Measurements from ENCODE around the gene RNF215.

RNF215 gene

DNA sequence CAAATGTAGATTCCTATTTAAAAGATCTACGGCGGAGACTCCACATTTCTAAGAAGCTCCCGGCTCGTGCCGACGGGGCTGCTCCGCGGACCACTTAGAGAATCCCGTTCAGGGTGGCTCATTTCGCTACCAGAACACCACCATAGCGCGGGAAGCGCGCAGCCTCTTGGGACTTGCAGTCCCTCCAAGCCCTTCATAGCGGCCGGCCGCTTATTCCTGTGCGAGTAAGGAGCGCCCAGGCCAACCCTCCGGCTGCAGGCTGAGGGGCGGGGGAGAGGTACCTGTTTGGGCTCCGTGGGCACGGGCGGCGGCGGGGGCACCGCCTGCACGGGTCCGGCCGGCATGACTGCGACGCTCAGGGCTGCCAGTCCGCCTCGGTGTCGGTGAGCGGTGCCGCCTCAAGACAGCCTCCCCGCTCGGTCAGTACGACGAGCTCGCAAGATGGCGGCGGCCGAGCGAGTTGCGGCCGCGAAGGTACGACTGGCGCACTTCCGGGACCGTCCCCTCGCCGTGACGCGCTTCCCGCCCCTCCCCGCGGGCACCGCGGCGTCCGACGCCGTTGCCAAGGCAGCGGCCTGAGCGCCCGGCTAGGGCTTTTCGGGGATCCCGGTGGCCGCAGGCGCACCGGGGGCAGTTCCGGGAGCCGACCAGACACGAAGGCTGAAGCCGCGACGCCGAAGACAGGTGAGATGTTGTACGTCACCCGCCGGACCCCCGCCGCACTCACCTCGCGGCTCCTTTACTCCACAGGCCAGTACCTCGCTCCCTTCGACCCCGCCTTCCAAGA is 30.6 kb downstream of the RNF215 start, which contains the start of the genes CCDC157 and SF3A1:
CCDC157 (plus strand) TSS at position 559 of the 787 bp plus-strand sequence. CDS start 8,994 bp downstream, outside the sequence.
SF3A1 (minus strand) TSS at position 446 of the 787 bp plus-strand sequence; CDS start at position 344, 102 bp downstream.
- DNase-seq (ENCODE audit: insufficient read length, low spot score) (peak; percentile 95), FAIRE-seq (peak; percentile 99)
- TF ChIP-seq POU2F2 (IDR thresholded peaks at IDR 0.05; ENCODE audit: low read depth, low read length) (peak; percentile 61; the same call in 1 of the 2 replicates), TAF1 (IDR thresholded peaks at IDR 0.05; ENCODE audit: low read depth, low read length) (peak; percentile 81; the same call in 1 of the 2 replicates), POLR2AphosphoS5 (IDR thresholded peaks at IDR 0.05; ENCODE audit: low read depth, low read length) (peak; percentile 97), SPI1 (IDR thresholded peaks at IDR 0.05; ENCODE audit: low read depth, low read length) (no peak), POLR2A (IDR thresholded peaks at IDR 0.05; ENCODE audit: low read depth, low read length) (peak; percentile 93), PAX5 (IDR thresholded peaks at IDR 0.05; ENCODE audit: insufficient read depth, low read length, severe bottlenecking) (no peak)

DNA sequence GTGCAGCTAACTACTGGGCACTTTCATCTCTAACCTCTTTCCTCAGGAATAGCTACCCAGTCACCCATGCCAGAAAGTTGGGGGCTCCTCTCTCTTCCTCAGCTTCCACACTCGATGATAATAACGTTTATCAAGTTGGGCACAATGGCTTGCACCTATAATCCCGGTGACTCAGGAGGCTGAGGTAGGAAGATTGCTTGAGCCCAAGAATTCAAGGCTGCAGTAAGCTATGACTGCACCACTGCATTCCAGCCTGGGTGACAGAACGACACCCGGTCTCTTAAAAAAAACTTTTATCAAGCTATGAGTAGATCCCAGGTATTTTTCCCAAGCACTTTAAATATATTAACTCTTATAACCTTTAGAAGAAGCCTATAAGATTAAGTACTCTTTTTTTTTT is 32.6 kb downstream of the RNF215 start:
- FAIRE-seq (no peak), DNase-seq (ENCODE audit: insufficient read length, low spot score) (no peak)
- no peak for TF ChIP-seq POU2F2 (IDR thresholded peaks at IDR 0.05; ENCODE audit: low read depth, low read length)
- TF ChIP-seq PAX5 (IDR thresholded peaks at IDR 0.05; ENCODE audit: insufficient read depth, low read length, severe bottlenecking) = no peak
- no peak for TF ChIP-seq SPI1 (IDR thresholded peaks at IDR 0.05; ENCODE audit: low read depth, low read length)
- TF ChIP-seq TAF1 (IDR thresholded peaks at IDR 0.05; ENCODE audit: low read depth, low read length) = no peak
- TF ChIP-seq POLR2AphosphoS5 (IDR thresholded peaks at IDR 0.05; ENCODE audit: low read depth, low read length) = no peak
- no peak for TF ChIP-seq POLR2A (IDR thresholded peaks at IDR 0.05; ENCODE audit: low read depth, low read length)

DNA sequence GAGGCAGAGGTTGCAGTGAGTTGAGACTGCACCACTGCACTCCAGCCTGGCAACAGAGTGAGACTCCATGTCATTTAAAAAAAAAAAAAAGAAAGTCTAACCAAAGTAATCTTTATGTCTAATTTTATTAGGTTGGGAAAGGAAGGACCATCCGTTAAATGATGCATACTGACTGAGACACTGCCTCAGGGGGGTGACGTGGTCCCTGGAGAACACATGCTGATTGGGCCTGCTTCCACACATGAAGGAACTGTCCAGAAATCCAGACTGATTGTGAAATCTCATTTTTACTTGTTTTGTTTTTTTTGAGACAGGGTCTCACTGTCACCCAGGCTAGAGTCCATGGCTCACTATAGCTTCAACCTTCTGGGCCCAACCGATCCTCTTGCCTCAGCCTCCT is 36.0 kb downstream of the RNF215 start:
- no peak for DNase-seq (ENCODE audit: insufficient read length, low spot score)
- FAIRE-seq = no peak
- TF ChIP-seq SPI1 (IDR thresholded peaks at IDR 0.05; ENCODE audit: low read depth, low read length) = no peak
- TF ChIP-seq POLR2A (IDR thresholded peaks at IDR 0.05; ENCODE audit: low read depth, low read length) = no peak
- TF ChIP-seq POLR2AphosphoS5 (IDR thresholded peaks at IDR 0.05; ENCODE audit: low read depth, low read length) = no peak
- no peak for TF ChIP-seq POU2F2 (IDR thresholded peaks at IDR 0.05; ENCODE audit: low read depth, low read length)
- no peak for TF ChIP-seq PAX5 (IDR thresholded peaks at IDR 0.05; ENCODE audit: insufficient read depth, low read length, severe bottlenecking)
- no peak for TF ChIP-seq TAF1 (IDR thresholded peaks at IDR 0.05; ENCODE audit: low read depth, low read length)

DNA sequence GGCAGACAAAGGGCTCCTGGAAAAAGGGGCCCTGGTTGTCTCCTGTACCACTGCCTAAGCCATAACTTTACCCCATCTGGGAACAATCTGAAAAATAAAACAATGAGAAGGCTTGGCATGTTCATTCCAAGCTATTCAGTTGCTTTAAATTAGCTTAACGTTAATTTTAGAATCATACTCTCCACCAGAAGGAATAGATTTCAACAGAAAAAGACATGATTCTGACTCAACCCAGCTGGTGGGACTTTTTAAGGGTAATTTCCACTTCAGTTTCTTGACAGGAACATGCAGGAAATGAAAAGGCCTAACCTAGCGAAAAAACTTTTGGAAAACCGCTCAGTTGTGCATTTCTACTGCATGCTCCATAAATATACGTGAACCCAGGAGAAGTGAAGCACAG is 38.4 kb downstream of the RNF215 start:
- no peak for DNase-seq (ENCODE audit: insufficient read length, low spot score)
- TF ChIP-seq PAX5 (IDR thresholded peaks at IDR 0.05; ENCODE audit: insufficient read depth, low read length, severe bottlenecking) (no peak), SPI1 (IDR thresholded peaks at IDR 0.05; ENCODE audit: low read depth, low read length) (no peak), POLR2A (IDR thresholded peaks at IDR 0.05; ENCODE audit: low read depth, low read length) (no peak), POLR2AphosphoS5 (IDR thresholded peaks at IDR 0.05; ENCODE audit: low read depth, low read length) (no peak), TAF1 (IDR thresholded peaks at IDR 0.05; ENCODE audit: low read depth, low read length) (no peak), POU2F2 (IDR thresholded peaks at IDR 0.05; ENCODE audit: low read depth, low read length) (no peak)
- FAIRE-seq = no peak

DNA sequence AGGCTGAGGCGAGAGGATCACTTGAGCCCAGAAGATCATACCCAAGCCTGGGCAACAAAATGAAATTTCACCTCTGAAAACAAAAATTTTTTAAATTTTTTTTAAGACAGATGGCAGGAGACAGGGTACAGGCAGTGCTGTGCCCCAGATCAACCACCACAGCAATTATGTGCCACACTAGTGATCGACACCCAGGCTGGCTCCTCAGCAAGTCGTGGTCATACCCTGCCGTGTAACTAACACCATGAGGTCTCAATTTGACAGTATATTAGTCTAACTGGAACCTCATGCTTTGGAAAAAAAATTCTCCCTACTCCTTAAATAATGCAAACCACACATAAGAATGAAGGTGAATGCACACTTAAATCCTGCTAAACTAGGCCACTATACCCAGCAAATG is 38.8 kb downstream of the RNF215 start:
- DNase-seq (ENCODE audit: insufficient read length, low spot score) (no peak), FAIRE-seq (peak; percentile 50)
- TF ChIP-seq POLR2AphosphoS5 (IDR thresholded peaks at IDR 0.05; ENCODE audit: low read depth, low read length) = no peak
- no peak for TF ChIP-seq SPI1 (IDR thresholded peaks at IDR 0.05; ENCODE audit: low read depth, low read length)
- TF ChIP-seq POU2F2 (IDR thresholded peaks at IDR 0.05; ENCODE audit: low read depth, low read length) = no peak
- no peak for TF ChIP-seq PAX5 (IDR thresholded peaks at IDR 0.05; ENCODE audit: insufficient read depth, low read length, severe bottlenecking)
- TF ChIP-seq TAF1 (IDR thresholded peaks at IDR 0.05; ENCODE audit: low read depth, low read length) = no peak

DNA sequence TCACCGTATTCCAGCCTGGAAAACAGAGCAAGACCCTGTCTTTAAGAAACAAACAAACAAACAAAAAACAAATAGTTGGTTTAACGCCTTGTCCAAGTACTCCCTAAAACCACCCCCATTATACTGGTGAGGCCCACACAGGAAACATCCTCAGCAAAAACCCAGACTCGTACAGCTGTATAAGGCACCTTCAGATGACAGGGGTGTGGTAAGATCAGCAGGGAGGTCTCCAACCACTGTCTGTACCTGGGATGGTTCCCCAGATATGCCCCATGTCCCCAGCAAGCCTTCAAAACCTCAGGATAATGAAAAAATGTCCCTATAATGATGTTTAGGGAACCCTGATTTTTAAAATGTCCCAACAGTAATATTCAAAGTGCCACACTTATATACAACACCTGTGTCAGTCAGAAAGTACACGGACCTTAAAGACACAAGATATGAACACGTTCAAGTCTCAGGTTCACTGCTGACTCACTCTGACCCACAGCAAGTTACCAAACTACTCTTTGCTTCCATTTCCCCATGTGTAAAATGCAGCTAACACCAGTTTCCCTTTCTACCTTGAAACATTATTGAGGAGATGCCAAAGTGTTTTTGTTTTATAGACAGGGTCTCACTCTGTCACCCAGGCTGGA is 39.8 kb downstream of the RNF215 start:
- FAIRE-seq (peak; percentile 45), DNase-seq (ENCODE audit: insufficient read length, low spot score) (no peak)
- no peak for TF ChIP-seq POLR2AphosphoS5 (IDR thresholded peaks at IDR 0.05; ENCODE audit: low read depth, low read length)
- TF ChIP-seq TAF1 (IDR thresholded peaks at IDR 0.05; ENCODE audit: low read depth, low read length) = no peak
- no peak for TF ChIP-seq PAX5 (IDR thresholded peaks at IDR 0.05; ENCODE audit: insufficient read depth, low read length, severe bottlenecking)
- no peak for TF ChIP-seq POU2F2 (IDR thresholded peaks at IDR 0.05; ENCODE audit: low read depth, low read length)
- TF ChIP-seq SPI1 (IDR thresholded peaks at IDR 0.05; ENCODE audit: low read depth, low read length) = no peak
- no peak for TF ChIP-seq POLR2A (IDR thresholded peaks at IDR 0.05; ENCODE audit: low read depth, low read length)

DNA sequence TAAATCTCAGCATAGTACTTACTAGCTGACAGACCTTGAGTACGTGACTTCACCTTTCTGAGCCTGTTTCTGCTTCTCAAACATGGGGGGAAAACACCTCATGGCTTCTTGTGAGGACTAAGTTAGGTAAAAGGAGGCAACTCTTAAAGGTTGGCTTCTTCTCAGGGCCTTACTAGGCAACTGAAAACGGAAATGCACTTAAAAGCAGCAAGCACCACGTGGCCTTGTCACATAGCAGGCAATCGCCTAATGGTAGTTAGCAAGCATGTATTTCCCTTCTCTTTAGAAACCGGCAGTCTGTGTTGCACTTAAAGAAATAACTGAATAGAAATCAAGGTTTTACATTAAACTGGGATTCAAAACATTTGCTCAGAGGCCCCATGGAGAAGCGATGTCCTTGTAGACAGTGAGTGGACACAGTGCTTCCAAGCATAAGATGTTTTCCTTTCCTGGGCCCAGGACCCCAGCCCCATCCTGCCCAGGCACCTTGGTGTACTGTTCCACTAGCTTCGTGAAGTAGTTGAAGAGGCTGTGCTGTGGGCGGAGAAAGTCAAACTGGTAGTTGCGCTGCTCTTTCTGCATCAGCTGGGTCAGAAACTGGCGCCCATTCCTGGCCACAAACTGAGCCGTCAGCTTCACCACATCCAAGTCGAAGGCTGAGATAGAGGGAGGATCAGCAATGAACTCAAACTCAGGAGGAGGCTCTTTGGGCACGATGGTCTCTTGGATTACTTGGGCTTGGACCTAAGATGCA is 42.6 kb downstream of the RNF215 start:
- TF ChIP-seq POLR2A (IDR thresholded peaks at IDR 0.05; ENCODE audit: low read depth, low read length) (no peak), POU2F2 (IDR thresholded peaks at IDR 0.05; ENCODE audit: low read depth, low read length) (no peak), TAF1 (IDR thresholded peaks at IDR 0.05; ENCODE audit: low read depth, low read length) (no peak), SPI1 (IDR thresholded peaks at IDR 0.05; ENCODE audit: low read depth, low read length) (no peak), PAX5 (IDR thresholded peaks at IDR 0.05; ENCODE audit: insufficient read depth, low read length, severe bottlenecking) (no peak), POLR2AphosphoS5 (IDR thresholded peaks at IDR 0.05; ENCODE audit: low read depth, low read length) (no peak)
- FAIRE-seq (no peak), DNase-seq (ENCODE audit: insufficient read length, low spot score) (no peak)

DNA sequence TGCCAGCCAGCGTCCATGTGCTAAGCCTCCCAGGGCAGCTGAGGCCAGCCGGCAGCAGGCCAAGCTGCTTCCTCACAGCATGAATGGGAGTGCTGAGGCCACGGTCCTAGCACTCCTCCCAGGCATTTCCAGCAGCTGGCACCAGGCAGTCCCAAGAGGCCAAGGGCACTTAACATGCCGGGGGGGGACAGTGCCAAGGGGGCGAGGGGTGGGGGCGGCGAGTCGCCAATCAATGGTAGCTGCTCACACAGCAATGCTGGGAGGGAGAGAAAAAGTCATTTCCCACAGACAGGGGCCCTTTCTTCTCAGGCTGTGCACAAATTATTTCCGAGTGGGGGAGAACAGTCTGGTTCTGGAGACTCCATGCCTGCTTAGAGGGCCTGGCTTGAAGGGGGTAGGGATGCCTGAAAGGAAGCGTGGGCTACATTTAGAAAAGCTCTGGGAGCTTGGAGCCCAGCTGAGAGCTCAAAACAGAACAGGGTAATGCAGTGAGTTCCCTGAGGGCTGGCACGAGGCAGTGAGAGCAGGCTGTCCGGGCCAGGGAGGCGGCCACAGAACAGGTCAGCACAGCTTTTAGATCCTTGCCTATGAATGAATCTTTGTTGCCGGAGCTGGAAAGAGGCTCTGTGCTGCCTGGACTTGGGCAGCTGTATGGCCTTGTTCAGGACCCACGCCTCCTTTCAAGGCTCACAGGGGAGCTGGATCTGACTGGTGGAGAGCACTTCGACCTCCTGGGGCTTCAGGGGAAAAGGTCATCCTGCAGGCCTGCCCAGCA is 46.1 kb downstream of the RNF215 start:
- DNase-seq (ENCODE audit: insufficient read length, low spot score) (no peak), FAIRE-seq (no peak)
- TF ChIP-seq POU2F2 (IDR thresholded peaks at IDR 0.05; ENCODE audit: low read depth, low read length) = no peak
- TF ChIP-seq POLR2AphosphoS5 (IDR thresholded peaks at IDR 0.05; ENCODE audit: low read depth, low read length) = no peak
